ENCODE results near the gene EEFSEC.

Gene EEFSEC

GRCh38 chr3:128128251-128128650, 25.0 kb upstream of the EEFSEC start:
- no peaks in the 10 kb centered on the region for H3K4me1 ChIP-seq (ENCODE audit: control insufficient read depth, insufficient read depth, low read length, poor library complexity, severe bottlenecking)
- no CpG with 5 or more reads among the region's 1 CpG for WGBS, 2 experiments (ENCODE audit: insufficient coverage in 2 of 2)
- no peak overlapping the region for H3K4me3 ChIP-seq (ENCODE audit: extremely low read depth, insufficient read depth, low read length, poor library complexity, severe bottlenecking)
- H3K36me3 ChIP-seq (ENCODE audit: control insufficient read depth, insufficient read depth, low read length), result no peaks in the 10 kb centered on the region
- no peak overlapping the region for H3K27ac ChIP-seq (ENCODE audit: low read depth, low read length, severe bottlenecking)
- H3K9me3 ChIP-seq (ENCODE audit: control insufficient read depth, low read length), result no peaks in the 10 kb centered on the region

- no peaks in the 10 kb centered on the region for H3K9me3 ChIP-seq (ENCODE audit: control insufficient read depth, low read length)
- no peaks in the 10 kb centered on the region for H3K4me1 ChIP-seq (ENCODE audit: control insufficient read depth, insufficient read depth, low read length, poor library complexity, severe bottlenecking)
- WGBS, 2 experiments (ENCODE audit: insufficient coverage in 2 of 2), result 81 to 91% methylated on average over 5 of the region's 7 CpGs
- no peak overlapping the region for H3K4me3 ChIP-seq (ENCODE audit: extremely low read depth, insufficient read depth, low read length, poor library complexity, severe bottlenecking)
- H3K36me3 ChIP-seq (ENCODE audit: control insufficient read depth, insufficient read depth, low read length), result no peaks in the 10 kb centered on the region
- no peak overlapping the region for H3K27ac ChIP-seq (ENCODE audit: low read depth, low read length, severe bottlenecking)
These were observed 21.2 kb upstream of the EEFSEC start for GRCh38 chr3:128131897-128132646.

DNA sequence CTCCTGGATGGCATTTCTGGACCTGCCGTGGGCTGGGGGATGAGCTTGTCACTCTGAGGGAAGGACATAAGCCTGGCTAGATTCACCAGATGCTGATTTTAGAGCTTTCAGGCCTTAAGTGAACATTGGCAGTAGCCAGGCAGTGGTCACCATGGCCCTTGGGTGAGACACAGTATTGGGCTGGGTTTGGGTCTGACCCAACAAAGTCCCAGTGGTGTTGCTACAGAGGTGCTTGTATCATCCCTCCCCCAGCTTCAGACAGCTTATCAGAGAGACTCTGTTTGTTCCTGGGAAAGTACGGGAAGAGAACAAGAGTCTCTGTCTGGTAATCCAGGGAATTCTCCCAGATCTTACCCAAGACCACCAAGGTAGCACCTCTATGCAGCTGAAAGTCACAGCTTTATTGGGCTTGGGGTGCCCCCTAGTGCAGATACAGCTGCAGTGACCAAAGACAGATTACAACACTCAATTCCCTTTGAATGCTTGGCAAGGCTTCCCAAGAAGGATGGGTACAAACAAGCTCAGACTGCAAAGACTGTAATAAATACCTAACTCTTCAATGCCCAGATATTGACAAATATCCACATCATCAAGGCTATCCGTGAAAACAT, 19.9 kb upstream of the EEFSEC start:
- Histone ChIP-seq H3K4me3 (ENCODE audit: extremely low read depth, insufficient read depth, low read length, poor library complexity, severe bottlenecking) (no peak overlapping the region), H3K9me3 (ENCODE audit: control insufficient read depth, low read length) (no peaks in the 10 kb centered on the region), H3K36me3 (ENCODE audit: control insufficient read depth, insufficient read depth, low read length) (no peaks in the 10 kb centered on the region), H3K4me1 (ENCODE audit: control insufficient read depth, insufficient read depth, low read length, poor library complexity, severe bottlenecking) (no peaks in the 10 kb centered on the region), H3K27ac (ENCODE audit: low read depth, low read length, severe bottlenecking) (no peak overlapping the region)
- 23 to 40% methylated on average over 2 of the region's 3 CpGs for WGBS, 2 experiments (ENCODE audit: insufficient coverage in 2 of 2)

DNA sequence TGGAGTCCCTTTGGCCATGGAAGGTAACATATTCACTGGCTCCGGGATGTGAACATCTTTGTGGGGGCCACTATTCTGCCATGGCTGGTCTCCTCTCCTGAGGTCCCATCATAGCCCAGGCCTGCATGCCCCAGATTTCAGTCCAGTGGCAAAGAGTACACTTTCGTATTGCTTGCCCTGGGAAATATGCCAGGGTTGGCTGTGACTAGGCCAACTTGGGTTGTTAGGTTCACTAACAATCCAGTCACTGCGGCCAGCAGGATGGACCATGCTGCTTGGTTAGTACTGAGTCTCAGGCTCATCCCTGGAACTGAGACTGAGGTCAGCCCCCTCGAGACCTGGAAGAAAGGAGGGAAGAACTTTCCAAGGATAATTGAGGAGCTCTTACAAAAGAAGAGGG, 9.8 kb upstream of the EEFSEC start:
- H3K36me3 ChIP-seq (ENCODE audit: control insufficient read depth, insufficient read depth, low read length), result no peaks in the 10 kb centered on the region
- no peaks in the 10 kb centered on the region for H3K9me3 ChIP-seq (ENCODE audit: control insufficient read depth, low read length)
- H3K27ac ChIP-seq (ENCODE audit: low read depth, low read length, severe bottlenecking), result no peak overlapping the region
- H3K4me1 ChIP-seq (ENCODE audit: control insufficient read depth, insufficient read depth, low read length, poor library complexity, severe bottlenecking), result no peaks in the 10 kb centered on the region
- no peak overlapping the region for H3K4me3 ChIP-seq (ENCODE audit: extremely low read depth, insufficient read depth, low read length, poor library complexity, severe bottlenecking)
- 94 to 98% methylated on average over 3 of the region's 4 CpGs for whole genome bisulfite sequencing, 2 experiments (ENCODE audit: insufficient coverage in 2 of 2)

GRCh38 chr3:128144512-128145187, 8.6 kb upstream of the EEFSEC start:
- WGBS, 2 experiments (ENCODE audit: insufficient coverage in 2 of 2), result 74 to 75% methylated on average over 4 of the region's 5 CpGs
- Histone ChIP-seq H3K4me1 (ENCODE audit: control insufficient read depth, insufficient read depth, low read length, poor library complexity, severe bottlenecking) (no peaks in the 10 kb centered on the region), H3K4me3 (ENCODE audit: extremely low read depth, insufficient read depth, low read length, poor library complexity, severe bottlenecking) (no peak overlapping the region), H3K36me3 (ENCODE audit: control insufficient read depth, insufficient read depth, low read length) (no peaks in the 10 kb centered on the region), H3K27ac (ENCODE audit: low read depth, low read length, severe bottlenecking) (no peak overlapping the region), H3K9me3 (ENCODE audit: control insufficient read depth, low read length) (no peaks in the 10 kb centered on the region)

DNA sequence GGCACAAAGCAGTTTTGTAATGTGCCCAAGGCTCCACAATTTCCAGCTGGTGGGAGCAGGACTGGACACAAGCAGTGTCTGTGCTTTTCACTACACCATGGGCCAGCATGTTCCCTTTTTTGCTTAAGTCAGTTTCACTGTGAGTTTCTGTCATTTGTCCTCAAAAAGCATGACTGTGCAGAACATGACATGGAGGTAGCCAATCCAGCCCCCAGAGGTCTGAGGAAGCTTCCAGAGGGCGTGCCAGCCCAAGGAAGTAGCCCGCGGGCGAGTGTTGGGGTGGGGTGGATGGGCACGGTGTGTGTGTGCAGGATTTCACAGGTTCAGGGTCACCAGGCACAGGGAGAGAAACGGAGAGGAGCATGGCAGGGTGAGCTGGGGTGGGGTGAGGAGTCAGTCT, 8.0 kb upstream of the EEFSEC start:
- 91 to 96% methylated on average over 4 to 6 of the region's 6 CpGs for WGBS, 2 experiments (ENCODE audit: insufficient coverage in 2 of 2)
- Histone ChIP-seq H3K36me3 (ENCODE audit: control insufficient read depth, insufficient read depth, low read length) (no peaks in the 10 kb centered on the region), H3K4me1 (ENCODE audit: control insufficient read depth, insufficient read depth, low read length, poor library complexity, severe bottlenecking) (no peaks in the 10 kb centered on the region), H3K4me3 (ENCODE audit: extremely low read depth, insufficient read depth, low read length, poor library complexity, severe bottlenecking) (no peak overlapping the region), H3K27ac (ENCODE audit: low read depth, low read length, severe bottlenecking) (no peak overlapping the region), H3K9me3 (ENCODE audit: control insufficient read depth, low read length) (no peaks in the 10 kb centered on the region)

GRCh38 chr3:128146201-128146600, 7.1 kb upstream of the EEFSEC start:
- WGBS, 2 experiments (ENCODE audit: insufficient coverage in 2 of 2), result 91 to 95% methylated on average over 14 of the region's 14 CpGs
- no peaks in the 10 kb centered on the region for H3K36me3 ChIP-seq (ENCODE audit: control insufficient read depth, insufficient read depth, low read length)
- H3K27ac ChIP-seq (ENCODE audit: low read depth, low read length, severe bottlenecking), result no peak overlapping the region
- H3K9me3 ChIP-seq (ENCODE audit: control insufficient read depth, low read length), result no peaks in the 10 kb centered on the region
- H3K4me1 ChIP-seq (ENCODE audit: control insufficient read depth, insufficient read depth, low read length, poor library complexity, severe bottlenecking), result no peaks in the 10 kb centered on the region
- H3K4me3 ChIP-seq (ENCODE audit: extremely low read depth, insufficient read depth, low read length, poor library complexity, severe bottlenecking), result no peak overlapping the region

DNA sequence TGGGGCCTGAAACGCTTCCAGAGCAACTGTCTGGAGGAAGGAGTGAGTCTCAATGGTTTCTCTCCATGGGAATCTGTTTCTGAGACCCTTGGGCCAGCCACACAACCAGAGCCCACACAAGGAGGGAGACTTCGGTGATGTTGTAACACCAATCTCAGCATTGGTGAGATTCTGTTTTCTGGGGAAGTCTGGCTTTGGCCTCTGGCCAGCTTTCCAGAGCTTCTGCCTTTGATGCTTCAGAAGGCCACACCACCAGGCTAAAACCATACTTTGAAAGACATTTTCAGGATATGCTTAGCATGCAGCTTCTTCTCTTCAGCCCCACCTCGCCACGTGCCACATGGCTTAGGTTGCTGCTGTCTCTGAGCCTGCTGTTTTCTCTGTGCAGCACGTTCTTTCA, 3.6 kb upstream of the EEFSEC start:
- Histone ChIP-seq H3K9me3 (ENCODE audit: control insufficient read depth, low read length) (no peaks in the 10 kb centered on the region), H3K4me1 (ENCODE audit: control insufficient read depth, insufficient read depth, low read length, poor library complexity, severe bottlenecking) (no peaks in the 10 kb centered on the region), H3K36me3 (ENCODE audit: control insufficient read depth, insufficient read depth, low read length) (no peaks in the 10 kb centered on the region), H3K4me3 (ENCODE audit: extremely low read depth, insufficient read depth, low read length, poor library complexity, severe bottlenecking) (no peak overlapping the region), H3K27ac (ENCODE audit: low read depth, low read length, severe bottlenecking) (no peak overlapping the region)
- 66 to 85% methylated on average over 4 to 5 of the region's 5 CpGs for WGBS, 2 experiments (ENCODE audit: insufficient coverage in 2 of 2)

- Histone ChIP-seq H3K9me3 (ENCODE audit: control insufficient read depth, low read length) (no peaks in the 10 kb centered on the region), H3K27ac (ENCODE audit: low read depth, low read length, severe bottlenecking) (no peak overlapping the region), H3K4me3 (ENCODE audit: extremely low read depth, insufficient read depth, low read length, poor library complexity, severe bottlenecking) (no peak overlapping the region), H3K4me1 (ENCODE audit: control insufficient read depth, insufficient read depth, low read length, poor library complexity, severe bottlenecking) (no peaks in the 10 kb centered on the region), H3K36me3 (ENCODE audit: control insufficient read depth, insufficient read depth, low read length) (peaks cover 5% of the 10 kb centered on the region)
- WGBS, 2 experiments (ENCODE audit: insufficient coverage in 2 of 2), result 85 to 92% methylated on average over 2 to 3 of the region's 5 CpGs
These were observed 1.5 kb upstream of the EEFSEC start for GRCh38 chr3:128151758-128152274.

- Histone ChIP-seq H3K27ac (ENCODE audit: low read depth, low read length, severe bottlenecking) (peak overlapping the region; percentile 41), H3K9me3 (ENCODE audit: control insufficient read depth, low read length) (no peaks in the 10 kb centered on the region), H3K4me1 (ENCODE audit: control insufficient read depth, insufficient read depth, low read length, poor library complexity, severe bottlenecking) (no peaks in the 10 kb centered on the region), H3K4me3 (ENCODE audit: extremely low read depth, insufficient read depth, low read length, poor library complexity, severe bottlenecking) (peak overlapping the region; percentile 70), H3K36me3 (ENCODE audit: control insufficient read depth, insufficient read depth, low read length) (peaks cover 13% of the 10 kb centered on the region)
- 70 to 98% methylated on average over 5 to 7 of the region's 29 CpGs for WGBS, 2 experiments (ENCODE audit: insufficient coverage in 2 of 2)
These were observed 694 bp upstream of the EEFSEC start for GRCh38 chr3:128152419-128153155.
